Hepatocyte (in vitro differentiated cells): ENCODE data around the gene LAMB4. TPM values are rescaled to one million over a fixed set of nuclear protein-coding genes. Genes with fewer than 3 reads are reported as not detected.

ENCODE experiments used
- DNase-seq: peaks from one replicate; pipeline ENCODE4 v3.0.0-alpha.2; 2016; ENCODE audit warnings: low spot score
- H2AFZ ChIP-seq: fragments of 200-600 bp; sonication (generic); 2 replicates; pipeline ENCODE4 v1.6.0; 2016; ENCODE audit warnings: antibody characterized with exemption, mild to moderate bottlenecking
- H3K27ac ChIP-seq: fragments of 200-600 bp; sonication (generic); 2 replicates; pipeline ENCODE4 v1.5.1; 2016; ENCODE audit warnings: mild to moderate bottlenecking
- H3K27me3 ChIP-seq: fragments of 200-600 bp; sonication (generic); 2 replicates; pipeline ENCODE4 v1.6.1; 2016
- H3K36me3 ChIP-seq: fragments of 200-600 bp; sonication (generic); replicated peaks from 2 replicates; pipeline ENCODE4 v1.5.1; 2016; ENCODE audit warnings: low read depth; ENCODE audit not compliant: insufficient read depth
- H3K4me1 ChIP-seq: fragments of 200-600 bp; sonication (generic); 2 replicates; pipeline ENCODE4 v1.5.1; 2016; ENCODE audit warnings: mild to moderate bottlenecking, moderate library complexity; ENCODE audit not compliant: insufficient read depth
- H3K4me2 ChIP-seq: fragments of 200-600 bp; sonication (generic); 2 replicates; pipeline ENCODE4 v1.6.0; 2016
- H3K4me3 ChIP-seq: fragments of 200-600 bp; sonication (generic); 2 replicates; pipeline ENCODE4 v1.5.1; 2016; ENCODE audit warnings: mild to moderate bottlenecking
- H3K79me2 ChIP-seq: fragments of 200-600 bp; sonication (generic); 2 replicates; pipeline ENCODE4 v1.6.0; 2017; ENCODE audit warnings: mild to moderate bottlenecking
- H3K9me2 ChIP-seq: fragments of 200-600 bp; sonication (generic); replicated peaks from 2 replicates; pipeline ENCODE4 v1.6.0; 2017; ENCODE audit warnings: mild to moderate bottlenecking; ENCODE audit not compliant: insufficient read depth
- H3K9me3 ChIP-seq: fragments of 200-600 bp; sonication (generic); 2 replicates; pipeline ENCODE4 v1.5.1; 2016; ENCODE audit warnings: low read depth, mild to moderate bottlenecking
- H4K20me1 ChIP-seq: fragments of 200-600 bp; sonication (generic); 2 replicates; pipeline ENCODE4 v1.6.0; 2016; ENCODE audit warnings: mild to moderate bottlenecking; ENCODE audit not compliant: insufficient read depth, poor library complexity, severe bottlenecking
- CTCF ChIP-seq: fragments of 200-600 bp; sonication (generic); IDR thresholded peaks from 2 replicates; pipeline ENCODE4 v1.5.1; 2016; ENCODE audit warnings: antibody characterized with exemption, mild to moderate bottlenecking; ENCODE audit not compliant: poor library complexity
- EZH2 ChIP-seq: fragments of 200-600 bp; sonication (generic); IDR thresholded peaks from 2 replicates; pipeline ENCODE4 v1.6.1; 2016; ENCODE audit warnings: antibody characterized with exemption, mild to moderate bottlenecking, borderline replicate concordance
- EZH2phosphoT487 ChIP-seq: fragments of 200-600 bp; sonication (generic); IDR thresholded peaks from one replicate; pipeline ENCODE4 v1.6.1; 2018; ENCODE audit warnings: antibody characterized with exemption, mild to moderate bottlenecking, low read depth, moderate library complexity; ENCODE audit not compliant: unreplicated experiment, severe bottlenecking
- WGBS: methylation state at CpG from one replicate; pipeline ENCODE4 v1.1.6; 2016; ENCODE audit warnings: low lambda C conversion rate; ENCODE audit errors: missing lambda C conversion rate; 5-methylcytosine and 5-hydroxymethylcytosine counted together
- polyA plus RNA-seq: library from polyadenylated mRNA; unstranded; fragments of >200 nt; fragmentation: Nextera tagmentation; extraction: Ambion mirVana; gene quantifications from 2 replicates; pipeline ENCODE4 v1.2.1, GENCODE V29; 2016
- total RNA-seq: library from RNA; depleted of rRNA; stranded (reverse); fragments of >200 nt; gene quantifications from 2 replicates; pipeline ENCODE4 v1.2.3, GENCODE V29; 2014

The LAMB4 gene
- total and polyA plus RNA-seq, 2 experiments from 2014 or later, result 1.3 to 1.9 TPM

GRCh38 chr7:107999779-108000560 is 130.2 kb downstream of the LAMB4 start:
- Histone ChIP-seq H2AFZ (no peak overlapping the region), H3K4me2 (peak overlapping the region; percentile 97), H3K9me2 (no peaks in the 10 kb centered on the region), H3K27ac (peak overlapping the region; percentile 95), H4K20me1 (no peaks in the 10 kb centered on the region), H3K36me3 (no peaks in the 10 kb centered on the region), H3K4me3 (peak overlapping the region; percentile 84), H3K27me3 (no peaks in the 10 kb centered on the region), H3K79me2 (peaks cover 52% of the 10 kb centered on the region), H3K4me1 (peaks cover 71% of the 10 kb centered on the region), H3K9me3 (no peaks in the 10 kb centered on the region)
- 66% methylated on average over 4 of the region's 4 CpGs for WGBS
- TF ChIP-seq EZH2phosphoT487, result no peak
- TF ChIP-seq EZH2, result no peak
- TF ChIP-seq CTCF, result no peak
- no peak for DNase-seq

- Histone ChIP-seq H3K27ac (peak overlapping the region; percentile 95), H3K4me1 (peaks cover 73% of the 10 kb centered on the region)
- TF ChIP-seq EZH2phosphoT487, result no peak
- no peak for TF ChIP-seq EZH2
Observed at GRCh38 chr7:107998660-107999480, 131.3 kb downstream of the LAMB4 start.

GRCh38 chr7:107998150-107998549 is 132.0 kb downstream of the LAMB4 start:
- no peak overlapping the region for H3K4me3 ChIP-seq
- H3K4me1 ChIP-seq, result peaks cover 74% of the 10 kb centered on the region
- no peaks in the 10 kb centered on the region for H4K20me1 ChIP-seq
- no peaks in the 10 kb centered on the region for H3K27me3 ChIP-seq
- no peaks in the 10 kb centered on the region for H3K9me3 ChIP-seq
- TF ChIP-seq EZH2phosphoT487 (no peak), CTCF (no peak), EZH2 (no peak)
- WGBS, result 60% methylated on average over 2 of the region's 2 CpGs
- H2AFZ ChIP-seq, result no peak overlapping the region
- H3K4me2 ChIP-seq, result peak overlapping the region; percentile 97
- H3K9me2 ChIP-seq, result no peaks in the 10 kb centered on the region
- H3K36me3 ChIP-seq, result no peaks in the 10 kb centered on the region
- DNase-seq, result no peak
- peak overlapping the region; percentile 95 for H3K27ac ChIP-seq
- H3K79me2 ChIP-seq, result peaks cover 53% of the 10 kb centered on the region

More at GRCh38 chr7:107998660-107999480, 131.3 kb downstream of the LAMB4 start:
- Histone ChIP-seq H3K27me3 (no peaks in the 10 kb centered on the region), H3K4me3 (no peak overlapping the region), H3K9me2 (no peaks in the 10 kb centered on the region), H3K4me2 (peak overlapping the region; percentile 97), H4K20me1 (no peaks in the 10 kb centered on the region), H2AFZ (no peak overlapping the region), H3K9me3 (no peaks in the 10 kb centered on the region), H3K79me2 (peaks cover 52% of the 10 kb centered on the region), H3K36me3 (no peaks in the 10 kb centered on the region)
- DNase-seq, result no peak
- WGBS, result 90% methylated on average over 3 of the region's 3 CpGs
